GM12874 (cell line): ENCODE results near the gene MISP3.

Experiments used
- CTCF ChIP-seq: IDR thresholded peaks from 2 replicates; pipeline ENCODE4 v1.5.1; 2011; ENCODE audit warnings: low read depth, mild to moderate bottlenecking, control low read depth, low read length, moderate library complexity; ENCODE audit not compliant: insufficient read depth

Gene MISP3

GRCh38 chr19:14089412-14089661, 16.8 kb downstream of the MISP3 start:
- TF ChIP-seq CTCF = 0 out of 2 replicates have a peak, but pooled peaks have one; percentile 8

GRCh38 chr19:14089662-14090508, 17.3 kb downstream of the MISP3 start:
- no peak for TF ChIP-seq CTCF

GRCh38 chr19:14090509-14091080, 18.0 kb downstream of the MISP3 start, which contains the start of gene SAMD1:
SAMD1 (minus strand) TSS chr19:14090751.
- no peak for TF ChIP-seq CTCF

- peak; percentile 36; the same call in 1 of the 2 replicates for TF ChIP-seq CTCF
Measured at GRCh38 chr19:14091081-14091812, 18.7 kb downstream of the MISP3 start.

GRCh38 chr19:14091813-14092462, 19.4 kb downstream of the MISP3 start:
- TF ChIP-seq CTCF = peak; percentile 35

GRCh38 chr19:14093117-14093823, 20.7 kb downstream of the MISP3 start:
- TF ChIP-seq CTCF = no peak
